GM21737 (cell line): Measurements from ENCODE around the gene CKS1B.
"Not testable (repeated sequence)": the region's sequence is repeated elsewhere in the genome, so short reads cannot be mapped to it uniquely, and the experiment has no call there.

ENCODE experiments used
- ATAC-seq: cut with Tn5 transposase; IDR thresholded peaks from one replicate; pipeline ENCODE4 v1.9.1; 2021; ENCODE audit warnings: mild to moderate bottlenecking, moderate library complexity; ENCODE audit not compliant: unreplicated experiment

The CKS1B gene

GRCh38 chr1:154982897-154983648, 8.6 kb downstream of the CKS1B start, which contains the start of gene FLAD1:
Gene FLAD1 (plus strand): TSS chr1:154983344. CDS start chr1:154983695, 351 bp downstream.
- ATAC-seq, result peak; percentile 97

DNA sequence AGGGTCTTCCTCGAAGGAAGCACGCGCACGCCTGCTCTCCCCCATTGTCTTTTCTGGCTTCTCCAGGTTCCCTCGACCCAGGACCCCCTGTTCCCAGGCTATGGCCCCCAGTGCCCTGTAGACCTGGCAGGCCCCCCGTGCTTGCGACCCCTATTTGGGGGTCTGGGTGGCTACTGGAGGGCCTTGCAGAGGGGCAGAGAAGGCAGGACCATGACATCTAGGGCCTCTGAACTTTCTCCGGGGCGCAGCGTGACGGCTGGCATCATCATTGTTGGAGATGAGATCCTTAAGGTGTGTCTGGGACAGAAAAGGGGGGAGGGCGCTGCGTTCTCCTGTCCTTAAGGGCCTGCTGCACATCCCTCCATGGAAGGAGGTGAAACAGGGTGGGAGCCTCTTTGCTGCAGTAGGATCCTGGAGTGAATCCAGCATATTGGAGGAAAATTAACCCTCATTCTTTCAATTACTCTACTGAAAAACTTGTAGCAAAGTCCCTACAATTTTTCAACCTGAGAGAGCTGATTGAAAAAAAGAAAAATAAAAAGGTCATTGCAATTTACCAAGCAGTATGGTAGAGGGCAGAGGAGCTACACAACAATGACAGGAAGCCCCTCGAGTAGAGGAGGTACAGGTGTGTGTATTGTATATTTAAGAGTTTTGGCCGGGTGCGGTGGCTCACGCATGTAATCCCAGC, 9.4 kb downstream of the CKS1B start:
- no peak for ATAC-seq

DNA sequence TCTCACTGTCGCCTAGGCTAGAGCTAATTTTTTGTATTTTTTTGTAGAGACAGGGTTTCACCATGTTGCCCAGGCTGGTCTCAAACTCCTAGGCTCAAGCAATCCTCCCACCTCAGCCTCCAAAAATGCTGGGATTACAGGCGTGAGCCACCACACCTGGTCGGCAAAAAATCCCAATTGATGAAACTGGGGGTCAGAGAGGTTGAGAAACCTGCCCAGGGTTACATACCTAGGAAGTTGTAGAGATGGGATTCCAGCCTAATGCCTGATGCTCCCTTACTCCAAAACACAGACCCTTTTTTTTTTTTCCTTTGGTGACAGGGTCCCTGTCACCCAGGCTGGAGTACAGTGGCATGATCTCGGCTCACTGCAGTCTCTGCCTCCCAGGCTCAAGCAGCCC, 12.3 kb downstream of the CKS1B start:
- not testable (repeated sequence) for ATAC-seq

DNA sequence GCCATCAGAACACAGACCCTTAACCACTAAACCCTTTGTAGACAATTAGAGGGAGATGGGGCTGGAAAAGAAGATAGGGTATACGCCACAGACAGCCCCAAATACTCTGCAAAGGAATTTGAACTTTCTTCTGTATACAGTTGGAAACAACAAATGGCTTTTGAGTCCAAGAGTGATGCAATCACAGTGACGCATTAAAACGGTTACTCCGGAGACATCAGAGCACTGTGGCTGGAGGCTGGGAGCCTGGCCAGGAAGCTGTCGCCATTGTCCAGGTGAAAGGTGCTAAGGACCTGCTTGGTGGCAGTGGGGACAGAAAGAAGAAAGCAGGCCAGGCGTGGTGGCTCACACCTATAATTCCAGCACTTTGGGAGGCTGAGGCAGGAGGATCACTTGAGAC, 12.8 kb downstream of the CKS1B start:
- no peak for ATAC-seq

DNA sequence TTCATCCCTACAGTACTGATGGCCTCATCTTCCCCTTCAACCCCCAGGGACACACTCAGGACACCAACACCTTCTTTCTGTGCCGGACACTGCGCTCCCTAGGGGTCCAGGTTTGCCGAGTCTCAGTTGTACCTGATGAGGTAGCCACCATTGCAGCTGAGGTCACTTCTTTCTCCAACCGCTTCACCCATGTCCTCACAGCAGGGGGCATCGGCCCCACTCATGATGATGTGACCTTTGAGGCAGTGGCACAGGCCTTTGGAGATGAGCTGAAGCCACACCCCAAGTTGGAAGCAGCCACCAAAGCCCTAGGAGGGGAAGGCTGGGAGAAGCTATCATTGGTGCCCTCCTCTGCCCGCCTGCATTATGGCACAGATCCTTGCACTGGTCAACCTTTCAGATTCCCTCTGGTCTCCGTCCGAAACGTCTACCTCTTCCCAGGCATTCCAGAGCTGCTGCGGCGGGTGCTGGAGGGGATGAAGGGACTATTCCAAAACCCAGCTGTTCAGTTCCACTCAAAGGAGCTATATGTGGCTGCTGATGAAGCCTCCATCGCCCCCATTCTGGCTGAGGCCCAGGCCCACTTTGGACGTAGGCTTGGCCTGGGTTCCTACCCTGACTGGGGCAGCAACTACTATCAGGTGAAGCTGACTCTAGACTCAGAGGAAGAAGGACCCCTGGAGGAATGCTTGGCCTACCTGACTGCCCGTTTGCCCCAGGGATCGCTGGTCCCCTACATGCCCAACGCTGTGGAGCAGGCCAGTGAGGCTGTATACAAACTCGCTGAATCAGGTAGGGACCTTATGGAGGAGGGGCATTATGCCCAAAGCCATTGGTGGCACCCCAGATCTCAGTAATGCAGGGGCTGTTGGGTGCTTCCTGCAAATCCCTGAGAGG, 13.8 kb downstream of the CKS1B start:
- ATAC-seq, result no peak

GRCh38 chr1:154989195-154989860, 14.8 kb downstream of the CKS1B start:
- ATAC-seq, result no peak

DNA sequence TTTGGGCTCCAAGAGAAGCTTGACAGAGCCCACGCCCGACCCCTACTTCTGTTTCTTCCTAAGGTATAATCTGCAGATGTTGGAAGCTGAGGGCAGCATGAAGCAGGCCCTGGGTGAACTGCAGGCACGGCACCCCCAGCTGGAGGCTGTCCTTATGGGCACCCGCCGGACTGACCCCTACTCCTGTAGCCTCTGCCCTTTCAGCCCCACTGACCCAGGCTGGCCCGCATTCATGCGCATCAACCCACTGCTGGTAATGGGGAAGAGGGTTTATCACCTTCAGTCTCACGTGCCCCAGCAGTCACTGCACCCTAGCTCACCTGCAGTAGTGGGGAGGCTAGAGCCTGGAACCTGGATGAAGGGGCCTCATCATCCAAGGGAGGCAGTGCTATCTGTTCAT, 15.8 kb downstream of the CKS1B start:
- ATAC-seq, result no peak

- no peak for ATAC-seq
Measured at GRCh38 chr1:154992721-154993571, 18.5 kb downstream of the CKS1B start.

- ATAC-seq, result no peak
Measured at GRCh38 chr1:154993572-154994268, 19.2 kb downstream of the CKS1B start, which contains the start of gene LENEP. Gene LENEP (plus strand): TSS chr1:154993586. CDS start chr1:154993608, 22 bp downstream.

- no peak for ATAC-seq
Measured at GRCh38 chr1:154994269-154994587, 19.7 kb downstream of the CKS1B start.

- no peak for ATAC-seq
Measured at GRCh38 chr1:154994591-154994990, 20.1 kb downstream of the CKS1B start.

GRCh38 chr1:154995301-154995983, 21.0 kb downstream of the CKS1B start:
- ATAC-seq, result not testable (repeated sequence)

DNA sequence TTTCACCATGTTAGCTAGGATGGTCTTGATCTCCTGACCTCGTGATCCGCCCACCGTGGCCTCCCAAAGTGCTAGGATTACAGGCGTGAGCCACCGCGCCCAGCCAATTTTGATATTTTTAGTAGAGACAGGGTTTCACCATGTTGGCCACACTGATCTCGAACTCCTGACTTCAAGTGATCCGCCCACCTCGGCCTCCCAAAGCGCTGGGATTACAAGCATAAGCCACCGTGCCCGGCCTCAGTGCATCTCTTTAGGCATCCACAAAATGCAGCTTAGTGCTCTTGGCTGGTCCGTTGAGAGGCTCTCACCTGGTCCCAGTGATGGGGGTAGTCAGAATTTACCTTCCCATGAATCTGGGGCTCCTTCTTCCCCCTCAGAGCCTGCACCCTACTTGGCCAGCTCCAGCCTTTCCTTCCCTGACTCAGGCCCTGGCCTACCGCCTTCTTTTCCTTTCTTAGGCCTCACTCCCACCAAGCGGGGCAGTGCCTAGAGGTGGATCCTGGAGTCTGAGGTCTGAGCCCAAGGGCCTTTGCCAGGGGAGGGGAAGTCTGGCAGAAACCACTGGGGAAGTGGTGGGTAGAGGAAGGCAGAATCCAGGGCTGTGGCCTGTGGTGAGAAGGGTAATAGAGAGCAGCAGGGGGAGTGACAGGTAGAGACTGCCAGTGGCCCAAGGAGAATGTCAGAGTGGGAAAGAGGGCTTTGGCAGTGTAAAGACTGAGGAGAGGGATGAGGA, 22.7 kb downstream of the CKS1B start:
- no peak for ATAC-seq

DNA sequence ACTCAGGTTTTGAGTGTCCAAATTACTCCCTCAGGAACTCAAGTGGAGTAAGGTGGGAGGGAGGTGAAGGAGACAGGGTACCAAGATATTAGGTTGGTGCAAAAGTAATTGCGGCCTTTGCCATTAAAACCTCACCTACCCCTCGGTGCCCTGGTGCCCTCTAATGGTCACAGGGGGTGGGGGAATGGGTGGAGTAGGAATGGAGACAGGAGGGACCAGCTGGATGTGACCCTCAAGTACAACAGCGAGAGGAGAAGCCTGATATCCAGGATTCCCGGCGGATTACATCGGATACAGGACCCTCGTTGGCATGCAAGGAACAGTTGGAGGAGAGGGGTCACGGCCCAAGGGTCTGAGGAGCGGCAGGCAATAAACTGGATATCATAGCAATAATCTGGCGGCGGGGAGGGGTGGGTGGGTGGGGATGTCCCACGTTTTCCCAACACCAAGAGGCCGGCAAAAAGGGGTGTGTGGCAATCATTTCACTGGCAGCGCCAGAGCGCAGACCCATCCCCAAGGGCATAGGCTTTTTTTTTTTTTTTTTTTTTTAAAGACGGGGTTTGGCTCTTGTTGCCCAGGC, 23.8 kb downstream of the CKS1B start:
- no peak for ATAC-seq

DNA sequence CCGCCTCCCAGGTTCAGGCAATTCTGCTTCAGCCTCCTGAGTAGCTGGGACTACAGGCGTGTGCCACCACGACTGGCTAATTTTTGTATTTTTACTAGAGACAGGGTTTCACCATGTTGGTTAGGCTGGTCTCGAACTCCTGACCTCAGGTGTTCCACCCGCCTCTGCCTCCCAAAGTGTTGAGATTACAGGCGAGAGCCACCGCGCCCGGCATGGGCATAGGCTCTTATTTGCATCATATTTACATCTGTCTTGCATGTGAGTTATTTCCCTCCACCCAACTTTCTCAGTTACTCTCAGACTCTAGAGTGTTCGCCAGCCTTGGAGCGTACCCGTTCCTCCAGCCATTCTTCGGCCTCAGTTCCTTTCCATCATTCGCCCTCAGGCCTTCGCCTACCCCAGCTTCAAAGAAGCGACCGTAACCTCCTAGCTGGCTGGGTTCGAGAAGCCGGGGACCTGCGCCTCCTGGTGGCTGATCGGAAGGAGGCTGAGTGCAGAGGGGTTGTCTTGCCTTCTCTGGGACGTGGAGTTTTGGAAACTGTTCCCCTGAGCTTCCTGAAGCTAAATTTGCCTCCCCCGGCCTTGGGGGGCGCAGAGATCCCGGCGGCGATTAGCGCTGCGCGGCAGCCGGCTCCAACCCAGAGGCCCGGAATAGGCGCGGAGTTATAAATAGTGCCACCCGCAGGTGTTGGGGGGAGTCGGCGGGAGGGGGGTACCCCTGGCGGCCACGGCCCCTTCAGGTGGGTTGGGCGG, 24.5 kb downstream of the CKS1B start:
- no peak for ATAC-seq

DNA sequence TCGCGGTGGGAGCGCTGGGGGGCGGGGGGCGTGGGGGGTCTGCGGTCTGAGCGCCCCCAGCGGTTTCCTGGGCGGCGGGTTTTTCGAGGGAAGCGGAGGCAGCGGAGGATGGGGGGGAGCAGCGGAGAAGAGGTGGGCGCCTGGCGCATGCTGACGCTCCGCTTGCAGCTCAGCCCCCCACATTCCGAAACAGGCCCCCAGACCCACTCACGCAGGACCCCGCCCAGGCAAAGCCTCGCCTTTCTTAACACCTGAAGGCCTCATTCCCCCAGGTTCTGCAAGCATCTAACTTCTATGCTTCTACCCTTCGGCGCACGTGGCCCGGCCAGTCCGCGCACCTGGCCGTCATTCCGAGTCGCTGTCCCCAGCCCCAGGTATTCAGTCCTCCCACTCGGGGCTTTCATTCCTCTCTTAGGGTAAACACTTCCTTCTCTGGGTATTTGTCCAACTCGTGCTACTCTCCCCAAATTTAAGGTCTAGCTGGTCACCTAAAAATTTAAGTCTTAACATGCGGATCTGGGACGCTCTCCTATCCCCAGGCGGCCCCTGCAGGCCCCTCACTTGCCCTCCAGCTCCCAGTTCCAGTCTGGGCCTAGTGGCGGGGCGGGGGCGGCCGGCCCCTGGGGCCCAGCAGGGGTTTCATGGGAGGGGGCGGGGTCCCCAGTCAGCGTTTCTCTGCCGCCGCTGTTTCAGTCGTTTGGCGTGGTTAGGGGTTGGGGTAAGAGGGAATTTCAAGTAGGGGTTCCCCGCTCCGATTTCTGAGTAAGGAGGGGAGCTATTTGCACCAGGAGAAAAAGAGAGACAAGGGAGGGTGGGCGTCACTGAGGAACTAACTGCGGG, 25.3 kb downstream of the CKS1B start:
- no peak for ATAC-seq
